Measurements from ENCODE around the gene KAZN.
A peak's percentile ranks its signal among the peaks of the same experiment; 100 is the strongest.

Gene KAZN

GRCh38 chr1:14972107-14972506 lies 373.6 kb downstream of the KAZN start:
- peaks cover 5% of the 10 kb centered on the region for H3K27me3 Mint-ChIP-seq (ENCODE audit: low read depth, poor library complexity)
- peaks cover 16% of the 10 kb centered on the region for H3K9me3 Mint-ChIP-seq
- no peak for DNase-seq
- H3K4me1 Mint-ChIP-seq: peaks cover 41% of the 10 kb centered on the region
- peak overlapping the region; percentile 32 for H3K27ac Mint-ChIP-seq
- no peak for TF ChIP-seq CTCF (IDR thresholded peaks at IDR 0.05)
- no peak overlapping the region for H3K4me3 Mint-ChIP-seq
- peaks cover 39% of the 10 kb centered on the region for H3K36me3 Mint-ChIP-seq (ENCODE audit: low read depth)

- H3K4me1 Mint-ChIP-seq: peaks cover 33% of the 10 kb centered on the region
- peaks cover 11% of the 10 kb centered on the region for H3K9me3 Mint-ChIP-seq
- peaks cover 9% of the 10 kb centered on the region for H3K27me3 Mint-ChIP-seq (ENCODE audit: low read depth, poor library complexity)
- DNase-seq: no peak
- no peak overlapping the region for H3K27ac Mint-ChIP-seq
- H3K36me3 Mint-ChIP-seq (ENCODE audit: low read depth): peaks cover 33% of the 10 kb centered on the region
- TF ChIP-seq CTCF (IDR thresholded peaks at IDR 0.05): no peak
- H3K4me3 Mint-ChIP-seq: no peak overlapping the region
Measured at GRCh38 chr1:14973773-14974172, 375.3 kb downstream of the KAZN start.

GRCh38 chr1:14974361-14974760 lies 375.9 kb downstream of the KAZN start:
- Mint-ChIP-seq H3K27me3 (ENCODE audit: low read depth, poor library complexity) (peaks cover 9% of the 10 kb centered on the region), H3K36me3 (ENCODE audit: low read depth) (peaks cover 33% of the 10 kb centered on the region), H3K27ac (peak overlapping the region; percentile 28), H3K9me3 (peaks cover 11% of the 10 kb centered on the region), H3K4me3 (no peak overlapping the region), H3K4me1 (peaks cover 28% of the 10 kb centered on the region)
- no peak for TF ChIP-seq CTCF (IDR thresholded peaks at IDR 0.05)
- DNase-seq: no peak

GRCh38 chr1:14975119-14975518 lies 376.6 kb downstream of the KAZN start:
- Mint-ChIP-seq H3K27ac (no peak overlapping the region), H3K27me3 (ENCODE audit: low read depth, poor library complexity) (peaks cover 9% of the 10 kb centered on the region), H3K4me1 (peaks cover 28% of the 10 kb centered on the region), H3K9me3 (peaks cover 11% of the 10 kb centered on the region), H3K4me3 (no peak overlapping the region), H3K36me3 (ENCODE audit: low read depth) (peaks cover 33% of the 10 kb centered on the region)
- TF ChIP-seq CTCF (IDR thresholded peaks at IDR 0.05): no peak
- DNase-seq: no peak

- H3K4me1 Mint-ChIP-seq: peaks cover 28% of the 10 kb centered on the region
- no peak for DNase-seq
- no peak overlapping the region for H3K27ac Mint-ChIP-seq
Measured at GRCh38 chr1:14976256-14976655, 377.8 kb downstream of the KAZN start.

More at GRCh38 chr1:14976256-14976655, 377.8 kb downstream of the KAZN start:
- H3K36me3 Mint-ChIP-seq (ENCODE audit: low read depth): peaks cover 31% of the 10 kb centered on the region
- H3K27me3 Mint-ChIP-seq (ENCODE audit: low read depth, poor library complexity): peaks cover 9% of the 10 kb centered on the region
- H3K9me3 Mint-ChIP-seq: peaks cover 11% of the 10 kb centered on the region
- no peak for TF ChIP-seq CTCF (IDR thresholded peaks at IDR 0.05)
- no peak overlapping the region for H3K4me3 Mint-ChIP-seq

Measured in nephron progenitor cell (in vitro differentiated cells).